NT2/D1 (cell line): ENCODE results near the gene RAB3GAP1.

Experiments
- DNase-seq: peaks from one replicate; pipeline ENCODE4 v3.0.0-alpha.2; 2011; ENCODE audit warnings: low read depth, low spot score
- H3K27me3 ChIP-seq: 2 replicates; pipeline ENCODE4 v1.6.0; 2011; ENCODE audit warnings: mild to moderate bottlenecking; ENCODE audit not compliant: insufficient read length, insufficient read depth
- H3K36me3 ChIP-seq: 2 replicates; pipeline ENCODE4 v1.6.1; 2011; ENCODE audit warnings: mild to moderate bottlenecking, low read length, mixed read lengths; ENCODE audit not compliant: insufficient read depth, insufficient read length
- H3K4me1 ChIP-seq: 2 replicates; pipeline ENCODE4 v1.5.1; 2011; ENCODE audit not compliant: insufficient read depth, insufficient read length
- H3K4me3 ChIP-seq: 2 replicates; pipeline ENCODE4 v1.5.1; 2011; ENCODE audit warnings: low read depth; ENCODE audit not compliant: insufficient read length
- H3K9ac ChIP-seq: 2 replicates; pipeline ENCODE4 v1.6.0; 2011; ENCODE audit warnings: low read depth; ENCODE audit not compliant: insufficient read length
- H3K9me3 ChIP-seq: 2 replicates; pipeline ENCODE4 v1.5.1; 2011; ENCODE audit warnings: mild to moderate bottlenecking, low read length; ENCODE audit not compliant: insufficient read depth
- SUZ12 ChIP-seq: IDR thresholded peaks from 2 replicates; pipeline ENCODE4 v1.6.1; 2011; ENCODE audit not compliant: insufficient read length, insufficient read depth; ENCODE audit errors: extremely low read depth
- YY1 ChIP-seq: IDR thresholded peaks from 2 replicates; pipeline ENCODE4 v1.6.1; 2011; ENCODE audit not compliant: insufficient read length, insufficient read depth
- ZNF274 ChIP-seq: IDR thresholded peaks from 2 replicates; pipeline ENCODE4 v1.6.1; 2011; ENCODE audit warnings: mild to moderate bottlenecking, low read depth, low read length

RAB3GAP1 gene

GRCh38 chr2:135152361-135152760, 100.3 kb downstream of the RAB3GAP1 start:
- Histone ChIP-seq H3K27me3 (no peaks in the 10 kb centered on the region), H3K4me1 (no peaks in the 10 kb centered on the region), H3K4me3 (no peak overlapping the region), H3K9ac (no peak overlapping the region), H3K36me3 (peaks cover 68% of the 10 kb centered on the region), H3K9me3 (no peaks in the 10 kb centered on the region)
- DNase-seq: no peak
- no peak for TF ChIP-seq ZNF274
- no peak for TF ChIP-seq SUZ12
- TF ChIP-seq YY1: no peak

- no peaks in the 10 kb centered on the region for H3K27me3 ChIP-seq
- no peak for DNase-seq
- no peaks in the 10 kb centered on the region for H3K9me3 ChIP-seq
- no peaks in the 10 kb centered on the region for H3K4me1 ChIP-seq
- TF ChIP-seq ZNF274 (no peak), YY1 (no peak), SUZ12 (no peak)
- no peak overlapping the region for H3K4me3 ChIP-seq
- peaks cover 88% of the 10 kb centered on the region for H3K36me3 ChIP-seq
- H3K9ac ChIP-seq: no peak overlapping the region
These were observed 102.9 kb downstream of the RAB3GAP1 start for GRCh38 chr2:135154962-135155361.

- H3K9ac ChIP-seq: no peak overlapping the region
- peaks cover 71% of the 10 kb centered on the region for H3K36me3 ChIP-seq
- H3K4me3 ChIP-seq: no peak overlapping the region
- H3K4me1 ChIP-seq: no peaks in the 10 kb centered on the region
- no peaks in the 10 kb centered on the region for H3K9me3 ChIP-seq
- no peaks in the 10 kb centered on the region for H3K27me3 ChIP-seq
- DNase-seq: no peak
- TF ChIP-seq YY1: no peak
- no peak for TF ChIP-seq SUZ12
- no peak for TF ChIP-seq ZNF274
These were observed 105.8 kb downstream of the RAB3GAP1 start for GRCh38 chr2:135157856-135158255.

GRCh38 chr2:135159191-135159590, 107.1 kb downstream of the RAB3GAP1 start:
- Histone ChIP-seq H3K27me3 (no peaks in the 10 kb centered on the region), H3K4me1 (no peaks in the 10 kb centered on the region), H3K36me3 (peaks cover 71% of the 10 kb centered on the region), H3K4me3 (no peak overlapping the region), H3K9ac (no peak overlapping the region), H3K9me3 (no peaks in the 10 kb centered on the region)
- DNase-seq: no peak
- TF ChIP-seq SUZ12 (no peak), ZNF274 (no peak), YY1 (no peak)

GRCh38 chr2:135162377-135162776, 110.3 kb downstream of the RAB3GAP1 start:
- no peak overlapping the region for H3K4me3 ChIP-seq
- DNase-seq: no peak
- peaks cover 68% of the 10 kb centered on the region for H3K36me3 ChIP-seq
- no peaks in the 10 kb centered on the region for H3K4me1 ChIP-seq
- TF ChIP-seq ZNF274 (no peak), SUZ12 (no peak), YY1 (no peak)
- H3K9me3 ChIP-seq: no peaks in the 10 kb centered on the region
- H3K27me3 ChIP-seq: no peaks in the 10 kb centered on the region
- H3K9ac ChIP-seq: no peak overlapping the region

GRCh38 chr2:135162786-135163185, 110.7 kb downstream of the RAB3GAP1 start:
- no peak overlapping the region for H3K4me3 ChIP-seq
- DNase-seq: no peak
- no peaks in the 10 kb centered on the region for H3K9me3 ChIP-seq
- no peak overlapping the region for H3K9ac ChIP-seq
- no peaks in the 10 kb centered on the region for H3K27me3 ChIP-seq
- peaks cover 70% of the 10 kb centered on the region for H3K36me3 ChIP-seq
- H3K4me1 ChIP-seq: no peaks in the 10 kb centered on the region
- TF ChIP-seq ZNF274 (no peak), SUZ12 (no peak), YY1 (no peak)

- TF ChIP-seq SUZ12 (no peak), ZNF274 (no peak), YY1 (no peak)
- no peak overlapping the region for H3K9ac ChIP-seq
- peaks cover 70% of the 10 kb centered on the region for H3K36me3 ChIP-seq
- no peak for DNase-seq
- H3K4me3 ChIP-seq: no peak overlapping the region
- H3K27me3 ChIP-seq: no peaks in the 10 kb centered on the region
- H3K4me1 ChIP-seq: no peaks in the 10 kb centered on the region
- H3K9me3 ChIP-seq: no peaks in the 10 kb centered on the region
These were observed 111.2 kb downstream of the RAB3GAP1 start for GRCh38 chr2:135163306-135163705.
